Activated B cell treated with CpG ODN at 0.5 μM for 24 hours (primary cell): ENCODE results near the gene TNPO1. TPM values are rescaled to one million over a fixed set of nuclear protein-coding genes. Genes with fewer than 3 reads are reported as not detected.

Experiments
- ATAC-seq: fragments of 200-7000 bp; cut with Tn5 transposase; one replicate; pipeline ENCODE4 v1.10.0; 2021; ENCODE audit warnings: low read depth, mild to moderate bottlenecking, moderate library complexity
- CTCF ChIA-PET: fragments of 350-600 bp; sonication (Branson Sonifier 250); formaldehyde crosslinking; loops from one replicate; lab custom pipeline; 2021; ENCODE audit warnings: antibody characterized with exemption; lab: Charles Lee
- POLR2A ChIA-PET: fragments of 350-600 bp; sonication (Branson Sonifier 250); formaldehyde crosslinking; loops from one replicate; lab custom pipeline; 2021; ENCODE audit warnings: antibody characterized with exemption; lab: Charles Lee
- DNase-seq: peaks from one replicate; pipeline ENCODE4 v3.0.0; 2022
- H3K27ac Mint-ChIP-seq: one replicate; pipeline ENCODE4 v1.8.0; 2020; ENCODE audit warnings: mixed read lengths
- H3K27me3 Mint-ChIP-seq: one replicate; pipeline ENCODE4 v1.8.0; 2021; ENCODE audit warnings: mixed read lengths
- H3K36me3 Mint-ChIP-seq: one replicate; pipeline ENCODE4 v1.8.0; 2021; ENCODE audit warnings: low read depth, mixed read lengths
- H3K4me1 Mint-ChIP-seq: one replicate; pipeline ENCODE4 v1.8.0; 2021; ENCODE audit warnings: mixed read lengths
- H3K4me3 Mint-ChIP-seq: one replicate; pipeline ENCODE4 v1.8.0; 2020; ENCODE audit warnings: mild to moderate bottlenecking, mixed read lengths
- H3K9me3 Mint-ChIP-seq: one replicate; pipeline ENCODE4 v1.8.0; 2020; ENCODE audit warnings: mixed read lengths
- intact Hi-C: fragments of 100-400 bp; cut with micrococcal nuclease; formaldehyde crosslinking; loops from one replicate; pipeline ENCODE4 v1.15.1; 2024
- total RNA-seq: library from RNA; stranded (reverse); gene quantifications from 2 replicates; pipeline ENCODE4 v1.2.3, GENCODE V29; 2022
- TF ChIP-seq, protein P1 (sequence below): fragments of 200-600 bp; IDR thresholded peaks from one replicate; pipeline ENCODE4 v1.8.0; 2022; ENCODE audit warnings: antibody characterized with exemption, mild to moderate bottlenecking

Gene TNPO1
- total RNA-seq, 1 donor from 2014 or later: 109 TPM

DNA sequence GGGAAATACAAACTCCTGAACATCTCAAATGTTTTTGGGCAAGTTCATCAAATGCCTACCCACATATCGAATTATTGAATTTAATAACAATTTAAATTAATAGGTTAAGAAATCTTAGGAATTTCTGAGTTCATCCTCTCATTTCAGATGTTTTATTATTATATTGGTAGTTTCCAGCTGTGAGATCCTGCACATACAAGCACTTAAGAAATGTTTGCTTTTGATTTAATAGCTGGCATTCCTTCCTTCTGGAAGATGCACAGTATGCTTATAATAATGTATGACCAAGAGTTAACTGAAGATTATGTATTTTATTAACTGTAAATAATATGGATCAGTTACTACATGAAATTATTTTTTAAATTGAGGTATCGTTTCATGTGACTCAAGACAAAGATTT, 13.9 kb downstream of the TNPO1 start:
- Mint-ChIP-seq H3K4me3 (no peak overlapping the region), H3K36me3 (no peaks in the 10 kb centered on the region), H3K9me3 (no peaks in the 10 kb centered on the region), H3K27me3 (no peaks in the 10 kb centered on the region), H3K27ac (no peak overlapping the region), H3K4me1 (peaks cover 5% of the 10 kb centered on the region)
- no peak for ATAC-seq
- TF ChIP-seq, protein P1, sequence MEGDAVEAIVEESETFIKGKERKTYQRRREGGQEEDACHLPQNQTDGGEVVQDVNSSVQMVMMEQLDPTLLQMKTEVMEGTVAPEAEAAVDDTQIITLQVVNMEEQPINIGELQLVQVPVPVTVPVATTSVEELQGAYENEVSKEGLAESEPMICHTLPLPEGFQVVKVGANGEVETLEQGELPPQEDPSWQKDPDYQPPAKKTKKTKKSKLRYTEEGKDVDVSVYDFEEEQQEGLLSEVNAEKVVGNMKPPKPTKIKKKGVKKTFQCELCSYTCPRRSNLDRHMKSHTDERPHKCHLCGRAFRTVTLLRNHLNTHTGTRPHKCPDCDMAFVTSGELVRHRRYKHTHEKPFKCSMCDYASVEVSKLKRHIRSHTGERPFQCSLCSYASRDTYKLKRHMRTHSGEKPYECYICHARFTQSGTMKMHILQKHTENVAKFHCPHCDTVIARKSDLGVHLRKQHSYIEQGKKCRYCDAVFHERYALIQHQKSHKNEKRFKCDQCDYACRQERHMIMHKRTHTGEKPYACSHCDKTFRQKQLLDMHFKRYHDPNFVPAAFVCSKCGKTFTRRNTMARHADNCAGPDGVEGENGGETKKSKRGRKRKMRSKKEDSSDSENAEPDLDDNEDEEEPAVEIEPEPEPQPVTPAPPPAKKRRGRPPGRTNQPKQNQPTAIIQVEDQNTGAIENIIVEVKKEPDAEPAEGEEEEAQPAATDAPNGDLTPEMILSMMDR: no peak
- POLR2A ChIA-PET: interaction anchor here (1.0 kb wide), 1 partner anchor 11 kb away, joined by 3 read pairs; no protein-coding TSS in a partner anchor
- DNase-seq: no peak
- intact Hi-C loops: no loop called here
- CTCF ChIA-PET: interaction anchor here (1.6 kb wide), 1 partner anchor 11 kb away, joined by 8 read pairs; no protein-coding TSS in a partner anchor

DNA sequence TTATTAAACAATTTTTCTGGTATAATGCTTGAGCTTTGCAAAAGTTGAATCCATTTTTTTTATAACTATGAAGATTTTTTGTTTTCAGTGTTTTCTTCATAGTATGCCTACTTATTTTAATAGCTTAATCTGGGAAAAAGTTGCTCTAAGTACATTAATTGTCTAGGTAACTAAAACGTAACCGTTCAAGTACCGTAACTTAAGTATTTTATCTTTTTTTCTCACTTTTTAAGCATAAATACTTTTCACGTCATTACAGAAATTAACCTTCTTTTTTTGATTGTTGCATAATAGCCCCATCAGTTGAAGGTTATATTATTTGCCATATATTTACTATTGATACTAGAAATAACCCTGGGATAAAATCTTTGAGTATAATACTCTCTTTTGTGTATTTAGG, 15.2 kb downstream of the TNPO1 start:
- Mint-ChIP-seq H3K27me3 (no peaks in the 10 kb centered on the region), H3K36me3 (no peaks in the 10 kb centered on the region), H3K4me1 (peaks cover 5% of the 10 kb centered on the region), H3K9me3 (no peaks in the 10 kb centered on the region), H3K4me3 (no peak overlapping the region), H3K27ac (no peak overlapping the region)
- intact Hi-C loops: no loop called here
- ChIA-PET POLR2A (interaction anchor here (0.6 kb wide), 1 partner anchor 13 kb away, joined by 7 read pairs; no protein-coding TSS in a partner anchor), CTCF (no interaction called here)
- DNase-seq (no peak), ATAC-seq (no peak)
- TF ChIP-seq, protein P1: no peak

- POLR2A ChIA-PET: interaction anchor here (1.5 kb wide), 2 partner anchors 14 to 18 kb away, joined by 3 to 6 read pairs; no protein-coding TSS in a partner anchor
- Mint-ChIP-seq H3K4me1 (peaks cover 3% of the 10 kb centered on the region), H3K27ac (no peak overlapping the region), H3K27me3 (no peaks in the 10 kb centered on the region), H3K9me3 (no peaks in the 10 kb centered on the region), H3K36me3 (no peaks in the 10 kb centered on the region), H3K4me3 (no peak overlapping the region)
- CTCF ChIA-PET: no interaction called here
- ATAC-seq (no peak), DNase-seq (no peak)
- intact Hi-C loops: no loop called here
- TF ChIP-seq, protein P1: no peak
Measured at GRCh38 chr5:72834924-72835323, 18.5 kb downstream of the TNPO1 start.

- no peak for ATAC-seq
- Mint-ChIP-seq H3K4me3 (no peak overlapping the region), H3K4me1 (peaks cover 5% of the 10 kb centered on the region), H3K27ac (no peak overlapping the region), H3K9me3 (no peaks in the 10 kb centered on the region), H3K36me3 (no peaks in the 10 kb centered on the region), H3K27me3 (no peaks in the 10 kb centered on the region)
- intact Hi-C loops: no loop called here
- POLR2A ChIA-PET: no interaction called here
- TF ChIP-seq, protein P1: no peak
- DNase-seq: no peak
- CTCF ChIA-PET: no interaction called here
Measured at GRCh38 chr5:72835633-72836032, 19.2 kb downstream of the TNPO1 start.

- ATAC-seq (no peak), DNase-seq (no peak)
- intact Hi-C loops: no loop called here
- Mint-ChIP-seq H3K4me3 (no peak overlapping the region), H3K36me3 (no peaks in the 10 kb centered on the region), H3K27ac (no peak overlapping the region), H3K27me3 (no peaks in the 10 kb centered on the region), H3K4me1 (peaks cover 5% of the 10 kb centered on the region), H3K9me3 (no peaks in the 10 kb centered on the region)
- ChIA-PET CTCF (no interaction called here), POLR2A (no interaction called here)
- TF ChIP-seq, protein P1: no peak
Measured at GRCh38 chr5:72836810-72837209, 20.3 kb downstream of the TNPO1 start.
